ENCODE results near the gene DOK7. TPM values are rescaled to one million over a fixed set of nuclear protein-coding genes. Genes with fewer than 3 reads are reported as not detected.

DOK7 gene
- total RNA-seq, 4 donors from 2014 or later = 0.26 to 0.45 TPM; not detected in 2

GRCh38 chr4:3524349-3524748 lies 61.2 kb downstream of the DOK7 start:
- Histone ChIP-seq H3K36me3 (peaks cover 13 to 100% (median 36%) of the 10 kb centered on the region in 3 donors), H3K9me3 (no peaks in the 10 kb centered on the region), H3K4me3 (no peak overlapping the region), H3K27ac (no peak overlapping the region), H3K4me1 (peaks cover 0 to 14% (median 0%) of the 10 kb centered on the region in 3 donors), H3K27me3 (no peaks in the 10 kb centered on the region)
- 91% methylated on average over 6 of the region's 8 CpGs; no CpG with 5 or more reads in 1 of the 2 donors for WGBS, 2 donors
- intact Hi-C loops (cut with DNase I) = no loop called here
- TF ChIP-seq CTCF (IDR thresholded peaks at IDR 0.05) = no peak
- no peak for TF ChIP-seq POLR2A (IDR thresholded peaks at IDR 0.05)
- DNase-seq = no peak

GRCh38 chr4:3524920-3525319 lies 61.8 kb downstream of the DOK7 start:
- no peak for TF ChIP-seq CTCF (IDR thresholded peaks at IDR 0.05)
- TF ChIP-seq POLR2A (IDR thresholded peaks at IDR 0.05) = no peak
- peaks cover 2 to 19% (median 5%) of the 10 kb centered on the region in 3 donors for H3K4me1 ChIP-seq
- WGBS, 2 donors = 78 to 82% methylated on average over 9 to 18 of the region's 19 CpGs
- intact Hi-C loops (cut with DNase I) = no loop called here
- H3K27me3 ChIP-seq = no peaks in the 10 kb centered on the region
- no peak for DNase-seq
- no peak overlapping the region for H3K4me3 ChIP-seq
- peaks cover 13 to 100% (median 33%) of the 10 kb centered on the region in 3 donors for H3K36me3 ChIP-seq
- H3K9me3 ChIP-seq = no peaks in the 10 kb centered on the region
- no peak overlapping the region for H3K27ac ChIP-seq

GRCh38 chr4:3525532-3526430 lies 62.7 kb downstream of the DOK7 start:
- Histone ChIP-seq H3K27me3 (no peaks in the 10 kb centered on the region), H3K9me3 (no peaks in the 10 kb centered on the region), H3K27ac (no peak overlapping the region), H3K4me1 (peaks cover 11 to 28% (median 12%) of the 10 kb centered on the region in 3 donors), H3K4me3 (no peak overlapping the region), H3K36me3 (peaks cover 13 to 93% (median 25%) of the 10 kb centered on the region in 3 donors)
- WGBS, 2 donors = 68 to 83% methylated on average over 6 to 7 of the region's 33 CpGs
- intact Hi-C loops (cut with DNase I) = no loop called here
- TF ChIP-seq CTCF (IDR thresholded peaks at IDR 0.05) = no peak
- TF ChIP-seq POLR2A (IDR thresholded peaks at IDR 0.05) = no peak
- no peak for DNase-seq

GRCh38 chr4:3526456-3526855 lies 63.4 kb downstream of the DOK7 start:
- 93 to 95% methylated on average over 17 to 19 of the region's 19 CpGs for WGBS, 2 donors
- peaks cover 13 to 87% (median 20%) of the 10 kb centered on the region in 3 donors for H3K36me3 ChIP-seq
- no peaks in the 10 kb centered on the region for H3K27me3 ChIP-seq
- DNase-seq = no peak
- no peak overlapping the region for H3K27ac ChIP-seq
- intact Hi-C loops (cut with DNase I) = no loop called here
- H3K4me1 ChIP-seq = peaks cover 15 to 35% (median 19%) of the 10 kb centered on the region in 3 donors
- no peaks in the 10 kb centered on the region for H3K9me3 ChIP-seq
- no peak overlapping the region for H3K4me3 ChIP-seq
- TF ChIP-seq POLR2A (IDR thresholded peaks at IDR 0.05) (no peak), CTCF (IDR thresholded peaks at IDR 0.05) (no peak)
